Kidney (tissue), 14 donors: ENCODE results near the gene ALDH9A1. TPM values are rescaled to one million over a fixed set of nuclear protein-coding genes. Genes with fewer than 3 reads are reported as not detected.

Source experiments
- DNase-seq, 5 donors: peaks; one replicate each; pipeline ENCODE4 v3.0.0-alpha.2; 2013 to 2020
- FAIRE-seq: peaks from 2 replicates; lab custom pipeline; 2012; peaks lifted over from hg19 to GRCh38; lab: Jason Lieb, UNC
- H3K27ac ChIP-seq, 2 donors: one replicate each; pipeline ENCODE4 v1.7.0; 2013; ENCODE audit warnings: low read depth in 2 of 2, low read length in 2 of 2, inconsistent platforms in 1 of 2
- H3K27me3 ChIP-seq: one replicate; pipeline ENCODE4 v1.7.1; 2013; ENCODE audit warnings: low read length, inconsistent platforms; ENCODE audit not compliant: control insufficient read depth, insufficient read depth
- H3K36me3 ChIP-seq, 3 donors: one replicate each; pipeline versions ENCODE4 v1.7.0 to v1.7.1; 2013; ENCODE audit warnings: low read length in 3 of 3, control low read depth in 1 of 3, inconsistent platforms in 1 of 3; ENCODE audit not compliant: insufficient read depth in 3 of 3, control insufficient read depth in 2 of 3
- H3K4me1 ChIP-seq, 3 donors: one replicate each; pipeline versions ENCODE4 v1.7.0 to v1.7.1; 2013; ENCODE audit warnings: low read length in 3 of 3, inconsistent platforms in 1 of 3, low read depth in 1 of 3; ENCODE audit not compliant: control insufficient read depth in 2 of 3, insufficient read depth in 2 of 3
- H3K4me3 ChIP-seq, 3 donors: one replicate each; pipeline versions ENCODE4 v1.7.0 to v1.8.1; 2013; ENCODE audit warnings: low read length in 3 of 3, control low read depth in 1 of 3, inconsistent platforms in 1 of 3
- H3K9ac ChIP-seq, 3 donors: one replicate each; pipeline versions ENCODE4 v1.7.0 to v1.7.1; 2013; ENCODE audit warnings: low read length in 3 of 3, control low read depth in 1 of 3, inconsistent platforms in 1 of 3
- H3K9me3 ChIP-seq, 3 donors: one replicate each; pipeline versions ENCODE4 v1.7.0 to v1.7.1; 2013; ENCODE audit warnings: low read length in 3 of 3, control low read depth in 1 of 3, inconsistent platforms in 1 of 3; ENCODE audit not compliant: control insufficient read depth in 2 of 3, insufficient read depth in 1 of 3
- intact Hi-C: fragments of 100-400 bp; cut with DNase I; formaldehyde crosslinking; loops from one replicate; pipeline ENCODE4 v1.11.1; 2022
- polyA plus RNA-seq: library from polyadenylated mRNA; stranded (reverse); fragments of 350-450 nt; fragmentation: Illumina TruSeq; extraction: RNeasy Lipid Tissue Mini Kit (QIAGEN cat#74804); gene quantifications from one replicate; pipeline ENCODE4 v1.2.3, GENCODE V29; 2014; ENCODE audit warnings: low read depth, low replicate concordance; ENCODE audit not compliant: insufficient read depth
- total RNA-seq: library from RNA; stranded (reverse); fragmentation: NEBNext Ultra II Directional; extraction: Animal tissue kit (Norgen Biotek cat#: 25700); gene quantifications from one replicate; pipeline ENCODE4 v1.2.1, GENCODE V29; 2021
- TF ChIP-seq, protein P1 (sequence below): IDR thresholded peaks from 3 replicates; pipeline ENCODE4 v1.5.1; 2012; ENCODE audit warnings: mild to moderate bottlenecking, moderate library complexity, borderline replicate concordance; ENCODE audit not compliant: insufficient read depth; ENCODE audit errors: extremely low read depth
- donor health status: control.
- donor health status: control.
- donor health status: control.
- donor health status: control.
- donor health status: control.
- donor health status: DM: yes; HTN: yes; CAD: no.
- donor health status: Normal renal cell carcinoma (clear cell type).

The ALDH9A1 gene
- total and polyA plus RNA-seq, 2 donors from 2014 or later: 70.7 to 77.2 TPM

GRCh38 chr1:165629151-165629550 lies 69.2 kb downstream of the ALDH9A1 start:
- no peak overlapping the region for H3K9ac ChIP-seq
- intact Hi-C loops: no loop called here
- FAIRE-seq: no peak
- TF ChIP-seq, protein P1, sequence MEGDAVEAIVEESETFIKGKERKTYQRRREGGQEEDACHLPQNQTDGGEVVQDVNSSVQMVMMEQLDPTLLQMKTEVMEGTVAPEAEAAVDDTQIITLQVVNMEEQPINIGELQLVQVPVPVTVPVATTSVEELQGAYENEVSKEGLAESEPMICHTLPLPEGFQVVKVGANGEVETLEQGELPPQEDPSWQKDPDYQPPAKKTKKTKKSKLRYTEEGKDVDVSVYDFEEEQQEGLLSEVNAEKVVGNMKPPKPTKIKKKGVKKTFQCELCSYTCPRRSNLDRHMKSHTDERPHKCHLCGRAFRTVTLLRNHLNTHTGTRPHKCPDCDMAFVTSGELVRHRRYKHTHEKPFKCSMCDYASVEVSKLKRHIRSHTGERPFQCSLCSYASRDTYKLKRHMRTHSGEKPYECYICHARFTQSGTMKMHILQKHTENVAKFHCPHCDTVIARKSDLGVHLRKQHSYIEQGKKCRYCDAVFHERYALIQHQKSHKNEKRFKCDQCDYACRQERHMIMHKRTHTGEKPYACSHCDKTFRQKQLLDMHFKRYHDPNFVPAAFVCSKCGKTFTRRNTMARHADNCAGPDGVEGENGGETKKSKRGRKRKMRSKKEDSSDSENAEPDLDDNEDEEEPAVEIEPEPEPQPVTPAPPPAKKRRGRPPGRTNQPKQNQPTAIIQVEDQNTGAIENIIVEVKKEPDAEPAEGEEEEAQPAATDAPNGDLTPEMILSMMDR: no peak
- no peaks in the 10 kb centered on the region for H3K36me3 ChIP-seq
- no peak overlapping the region for H3K4me3 ChIP-seq
- H3K9me3 ChIP-seq: no peaks in the 10 kb centered on the region
- no peak for DNase-seq
- no peak overlapping the region for H3K27ac ChIP-seq
- peaks cover 0 to 11% (median 2%) of the 10 kb centered on the region in 3 donors for H3K4me1 ChIP-seq
- H3K27me3 ChIP-seq: no peaks in the 10 kb centered on the region

- no peak for FAIRE-seq
- peaks cover 0 to 9% (median 0%) of the 10 kb centered on the region in 3 donors for H3K4me1 ChIP-seq
- intact Hi-C loops: no loop called here
- no peak overlapping the region for H3K27ac ChIP-seq
- H3K4me3 ChIP-seq: no peak overlapping the region
- H3K27me3 ChIP-seq: no peaks in the 10 kb centered on the region
- H3K9ac ChIP-seq: no peak overlapping the region
- H3K36me3 ChIP-seq: no peaks in the 10 kb centered on the region
- no peak for DNase-seq
- TF ChIP-seq, protein P1: no peak
- H3K9me3 ChIP-seq: no peaks in the 10 kb centered on the region
These were observed 70.1 kb downstream of the ALDH9A1 start for GRCh38 chr1:165628147-165628822.

DNA sequence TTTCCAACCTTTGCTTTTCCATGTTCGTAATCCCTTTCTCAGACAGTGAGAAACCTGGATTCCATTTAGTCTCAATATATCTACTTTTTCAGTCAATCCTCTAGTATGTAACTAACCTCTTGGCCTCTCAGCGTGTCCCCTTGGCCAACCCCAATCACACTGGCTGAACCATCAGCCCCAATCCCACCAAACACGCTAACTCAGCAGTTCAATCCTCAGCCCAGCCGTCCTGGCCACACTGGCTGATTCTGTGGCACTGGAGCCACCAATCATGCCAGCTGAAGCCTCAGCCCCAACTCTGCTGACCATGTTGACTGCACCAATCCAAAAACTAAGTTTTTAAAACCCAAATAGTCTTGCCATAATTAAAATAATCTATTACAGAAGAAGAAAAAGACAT lies 73.9 kb downstream of the ALDH9A1 start:
- H3K4me3 ChIP-seq: no peak overlapping the region
- no peak overlapping the region for H3K27ac ChIP-seq
- no peak for DNase-seq
- no peaks in the 10 kb centered on the region for H3K36me3 ChIP-seq
- H3K27me3 ChIP-seq: no peaks in the 10 kb centered on the region
- no peak for FAIRE-seq
- no peaks in the 10 kb centered on the region for H3K9me3 ChIP-seq
- intact Hi-C loops: no loop called here
- H3K9ac ChIP-seq: no peak overlapping the region
- TF ChIP-seq, protein P1: no peak
- no peaks in the 10 kb centered on the region for H3K4me1 ChIP-seq
